ENCODE results near the gene SV2A. TPM values are rescaled to one million over a fixed set of nuclear protein-coding genes. Genes with fewer than 3 reads are reported as not detected.

SV2A gene
- total RNA-seq, 1 experiment from 2014 or later: 47.1 TPM

DNA sequence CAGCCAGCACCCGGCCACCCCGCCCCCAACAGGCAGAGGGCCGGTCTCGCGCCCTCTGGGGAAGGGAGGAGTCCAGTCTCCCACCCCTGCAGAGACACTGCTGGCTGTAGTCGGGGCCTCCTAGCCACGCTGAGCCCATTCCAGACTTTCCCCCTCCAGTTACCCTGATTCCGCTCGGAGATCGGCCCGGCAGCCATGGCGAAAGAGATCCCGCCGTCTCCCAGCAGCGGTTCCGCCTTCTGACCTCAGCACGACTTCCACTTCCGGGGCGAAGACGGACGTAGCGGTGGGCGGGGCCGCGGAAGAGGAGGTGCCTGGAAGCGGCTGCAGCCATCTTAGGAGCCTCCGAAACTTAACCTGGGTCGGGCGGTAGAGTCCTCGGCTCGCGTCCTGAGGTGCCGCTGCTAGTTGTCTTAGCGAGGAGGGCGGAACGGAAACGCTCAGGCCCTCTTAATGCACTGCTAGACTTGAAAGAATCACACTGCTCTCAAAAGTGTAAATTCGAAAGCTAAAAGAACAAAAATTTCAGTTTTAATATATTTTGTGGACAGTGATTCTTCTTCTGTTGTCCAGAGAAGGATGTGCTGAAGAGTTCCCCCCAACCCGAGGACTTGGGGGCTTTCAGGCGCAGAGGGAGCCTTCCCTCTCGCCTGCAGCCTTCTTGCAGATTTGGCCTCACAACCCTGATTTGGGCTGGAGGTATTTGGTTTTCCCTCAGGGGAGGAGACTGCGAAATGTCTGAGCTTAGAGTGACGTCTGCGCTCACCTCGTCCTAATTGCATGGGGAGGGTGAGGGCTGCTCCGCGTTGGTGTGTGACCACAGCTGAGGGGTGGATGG, 10.1 kb upstream of the SV2A start, which contains the start of gene SF3B4 (continued):
- TF ChIP-seq, protein P1, sequence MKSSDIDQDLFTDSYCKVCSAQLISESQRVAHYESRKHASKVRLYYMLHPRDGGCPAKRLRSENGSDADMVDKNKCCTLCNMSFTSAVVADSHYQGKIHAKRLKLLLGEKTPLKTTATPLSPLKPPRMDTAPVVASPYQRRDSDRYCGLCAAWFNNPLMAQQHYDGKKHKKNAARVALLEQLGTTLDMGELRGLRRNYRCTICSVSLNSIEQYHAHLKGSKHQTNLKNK (CRISPR knock-in tag; IDR thresholded peaks at IDR 0.05): no peak
- TF ChIP-seq ZNF232 (CRISPR knock-in tag; IDR thresholded peaks at IDR 0.05) (0 out of 2 replicates have a peak, but pooled peaks have one; percentile 33), ZNF396 (CRISPR knock-in tag; IDR thresholded peaks at IDR 0.05; ENCODE audit: borderline replicate concordance) (no peak), ESRRA (CRISPR knock-in tag; IDR thresholded peaks at IDR 0.05; ENCODE audit: borderline replicate concordance) (no peak), TEAD4 (CRISPR knock-in tag; IDR thresholded peaks at IDR 0.05) (no peak), SP1 (CRISPR knock-in tag; conservative IDR thresholded peaks at IDR 0.05) (peak; percentile 98), ETV6 (CRISPR knock-in tag; IDR thresholded peaks at IDR 0.05) (peak; percentile 51; the same call in 1 of the 2 replicates), TP53 (CRISPR knock-in tag; IDR thresholded peaks at IDR 0.05) (peak; percentile 83; the same call in 1 of the 2 replicates), ELF4 (CRISPR knock-in tag; IDR thresholded peaks at IDR 0.05; ENCODE audit: low read depth) (no peak), ZBTB21 (CRISPR knock-in tag; IDR thresholded peaks at IDR 0.05; ENCODE audit: borderline replicate concordance) (peak; percentile 68; the same call in 1 of the 2 replicates), ZNF219 (CRISPR knock-in tag; IDR thresholded peaks at IDR 0.05; ENCODE audit: borderline replicate concordance) (no peak)
- TF ChIP-seq, protein P2, sequence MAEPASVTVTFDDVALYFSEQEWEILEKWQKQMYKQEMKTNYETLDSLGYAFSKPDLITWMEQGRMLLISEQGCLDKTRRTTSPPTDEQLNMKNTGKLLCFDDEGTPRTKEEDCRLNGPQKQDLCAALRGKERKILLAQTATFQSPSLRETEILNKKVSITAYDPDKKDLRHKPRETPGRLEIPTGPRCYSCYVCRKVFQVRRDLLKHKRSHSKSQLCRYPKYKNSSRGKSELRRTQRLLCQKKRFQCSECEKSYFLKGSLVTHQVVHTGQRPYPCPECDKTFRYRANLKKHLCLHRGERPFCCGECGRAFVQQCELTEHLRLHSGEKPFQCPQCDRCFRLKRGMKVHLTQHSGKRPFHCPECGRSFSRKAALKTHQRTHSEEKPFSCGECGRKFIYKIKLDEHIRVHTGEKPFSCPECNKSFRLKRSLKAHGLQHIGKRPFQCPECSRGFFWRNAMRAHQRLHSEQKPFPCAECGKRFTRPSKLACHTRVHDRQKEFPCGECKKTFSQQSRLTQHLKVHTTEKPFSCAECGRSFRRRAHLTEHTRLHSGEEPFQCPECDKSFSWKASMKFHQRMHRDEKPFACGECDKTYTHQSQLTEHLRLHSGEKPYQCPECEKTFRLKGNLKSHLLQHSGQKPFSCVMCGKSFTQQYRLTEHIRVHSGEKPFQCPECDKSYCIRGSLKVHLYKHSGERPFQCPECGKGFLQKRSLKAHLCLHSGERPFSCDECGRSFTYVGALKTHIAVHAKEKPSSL (CRISPR knock-in tag; conservative IDR thresholded peaks at IDR 0.05): no peak
- TF ChIP-seq, protein P3, sequence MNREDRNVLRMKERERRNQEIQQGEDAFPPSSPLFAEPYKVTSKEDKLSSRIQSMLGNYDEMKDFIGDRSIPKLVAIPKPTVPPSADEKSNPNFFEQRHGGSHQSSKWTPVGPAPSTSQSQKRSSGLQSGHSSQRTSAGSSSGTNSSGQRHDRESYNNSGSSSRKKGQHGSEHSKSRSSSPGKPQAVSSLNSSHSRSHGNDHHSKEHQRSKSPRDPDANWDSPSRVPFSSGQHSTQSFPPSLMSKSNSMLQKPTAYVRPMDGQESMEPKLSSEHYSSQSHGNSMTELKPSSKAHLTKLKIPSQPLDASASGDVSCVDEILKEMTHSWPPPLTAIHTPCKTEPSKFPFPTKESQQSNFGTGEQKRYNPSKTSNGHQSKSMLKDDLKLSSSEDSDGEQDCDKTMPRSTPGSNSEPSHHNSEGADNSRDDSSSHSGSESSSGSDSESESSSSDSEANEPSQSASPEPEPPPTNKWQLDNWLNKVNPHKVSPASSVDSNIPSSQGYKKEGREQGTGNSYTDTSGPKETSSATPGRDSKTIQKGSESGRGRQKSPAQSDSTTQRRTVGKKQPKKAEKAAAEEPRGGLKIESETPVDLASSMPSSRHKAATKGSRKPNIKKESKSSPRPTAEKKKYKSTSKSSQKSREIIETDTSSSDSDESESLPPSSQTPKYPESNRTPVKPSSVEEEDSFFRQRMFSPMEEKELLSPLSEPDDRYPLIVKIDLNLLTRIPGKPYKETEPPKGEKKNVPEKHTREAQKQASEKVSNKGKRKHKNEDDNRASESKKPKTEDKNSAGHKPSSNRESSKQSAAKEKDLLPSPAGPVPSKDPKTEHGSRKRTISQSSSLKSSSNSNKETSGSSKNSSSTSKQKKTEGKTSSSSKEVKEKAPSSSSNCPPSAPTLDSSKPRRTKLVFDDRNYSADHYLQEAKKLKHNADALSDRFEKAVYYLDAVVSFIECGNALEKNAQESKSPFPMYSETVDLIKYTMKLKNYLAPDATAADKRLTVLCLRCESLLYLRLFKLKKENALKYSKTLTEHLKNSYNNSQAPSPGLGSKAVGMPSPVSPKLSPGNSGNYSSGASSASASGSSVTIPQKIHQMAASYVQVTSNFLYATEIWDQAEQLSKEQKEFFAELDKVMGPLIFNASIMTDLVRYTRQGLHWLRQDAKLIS (CRISPR knock-in tag; IDR thresholded peaks at IDR 0.05; ENCODE audit: borderline replicate concordance): no peak
- TF ChIP-seq, protein P4, sequence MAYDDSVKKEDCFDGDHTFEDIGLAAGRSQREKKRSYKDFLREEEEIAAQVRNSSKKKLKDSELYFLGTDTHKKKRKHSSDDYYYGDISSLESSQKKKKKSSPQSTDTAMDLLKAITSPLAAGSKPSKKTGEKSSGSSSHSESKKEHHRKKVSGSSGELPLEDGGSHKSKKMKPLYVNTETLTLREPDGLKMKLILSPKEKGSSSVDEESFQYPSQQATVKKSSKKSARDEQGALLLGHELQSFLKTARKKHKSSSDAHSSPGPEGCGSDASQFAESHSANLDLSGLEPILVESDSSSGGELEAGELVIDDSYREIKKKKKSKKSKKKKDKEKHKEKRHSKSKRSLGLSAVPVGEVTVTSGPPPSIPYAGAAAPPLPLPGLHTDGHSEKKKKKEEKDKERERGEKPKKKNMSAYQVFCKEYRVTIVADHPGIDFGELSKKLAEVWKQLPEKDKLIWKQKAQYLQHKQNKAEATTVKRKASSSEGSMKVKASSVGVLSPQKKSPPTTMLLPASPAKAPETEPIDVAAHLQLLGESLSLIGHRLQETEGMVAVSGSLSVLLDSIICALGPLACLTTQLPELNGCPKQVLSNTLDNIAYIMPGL (CRISPR knock-in tag; IDR thresholded peaks at IDR 0.05): peak; percentile 79; the same call in 1 of the 2 replicates
- TF ChIP-seq, protein P5, sequence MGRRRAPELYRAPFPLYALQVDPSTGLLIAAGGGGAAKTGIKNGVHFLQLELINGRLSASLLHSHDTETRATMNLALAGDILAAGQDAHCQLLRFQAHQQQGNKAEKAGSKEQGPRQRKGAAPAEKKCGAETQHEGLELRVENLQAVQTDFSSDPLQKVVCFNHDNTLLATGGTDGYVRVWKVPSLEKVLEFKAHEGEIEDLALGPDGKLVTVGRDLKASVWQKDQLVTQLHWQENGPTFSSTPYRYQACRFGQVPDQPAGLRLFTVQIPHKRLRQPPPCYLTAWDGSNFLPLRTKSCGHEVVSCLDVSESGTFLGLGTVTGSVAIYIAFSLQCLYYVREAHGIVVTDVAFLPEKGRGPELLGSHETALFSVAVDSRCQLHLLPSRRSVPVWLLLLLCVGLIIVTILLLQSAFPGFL (CRISPR knock-in tag; IDR thresholded peaks at IDR 0.05; ENCODE audit: borderline replicate concordance): no peak
- TF ChIP-seq, protein P6, sequence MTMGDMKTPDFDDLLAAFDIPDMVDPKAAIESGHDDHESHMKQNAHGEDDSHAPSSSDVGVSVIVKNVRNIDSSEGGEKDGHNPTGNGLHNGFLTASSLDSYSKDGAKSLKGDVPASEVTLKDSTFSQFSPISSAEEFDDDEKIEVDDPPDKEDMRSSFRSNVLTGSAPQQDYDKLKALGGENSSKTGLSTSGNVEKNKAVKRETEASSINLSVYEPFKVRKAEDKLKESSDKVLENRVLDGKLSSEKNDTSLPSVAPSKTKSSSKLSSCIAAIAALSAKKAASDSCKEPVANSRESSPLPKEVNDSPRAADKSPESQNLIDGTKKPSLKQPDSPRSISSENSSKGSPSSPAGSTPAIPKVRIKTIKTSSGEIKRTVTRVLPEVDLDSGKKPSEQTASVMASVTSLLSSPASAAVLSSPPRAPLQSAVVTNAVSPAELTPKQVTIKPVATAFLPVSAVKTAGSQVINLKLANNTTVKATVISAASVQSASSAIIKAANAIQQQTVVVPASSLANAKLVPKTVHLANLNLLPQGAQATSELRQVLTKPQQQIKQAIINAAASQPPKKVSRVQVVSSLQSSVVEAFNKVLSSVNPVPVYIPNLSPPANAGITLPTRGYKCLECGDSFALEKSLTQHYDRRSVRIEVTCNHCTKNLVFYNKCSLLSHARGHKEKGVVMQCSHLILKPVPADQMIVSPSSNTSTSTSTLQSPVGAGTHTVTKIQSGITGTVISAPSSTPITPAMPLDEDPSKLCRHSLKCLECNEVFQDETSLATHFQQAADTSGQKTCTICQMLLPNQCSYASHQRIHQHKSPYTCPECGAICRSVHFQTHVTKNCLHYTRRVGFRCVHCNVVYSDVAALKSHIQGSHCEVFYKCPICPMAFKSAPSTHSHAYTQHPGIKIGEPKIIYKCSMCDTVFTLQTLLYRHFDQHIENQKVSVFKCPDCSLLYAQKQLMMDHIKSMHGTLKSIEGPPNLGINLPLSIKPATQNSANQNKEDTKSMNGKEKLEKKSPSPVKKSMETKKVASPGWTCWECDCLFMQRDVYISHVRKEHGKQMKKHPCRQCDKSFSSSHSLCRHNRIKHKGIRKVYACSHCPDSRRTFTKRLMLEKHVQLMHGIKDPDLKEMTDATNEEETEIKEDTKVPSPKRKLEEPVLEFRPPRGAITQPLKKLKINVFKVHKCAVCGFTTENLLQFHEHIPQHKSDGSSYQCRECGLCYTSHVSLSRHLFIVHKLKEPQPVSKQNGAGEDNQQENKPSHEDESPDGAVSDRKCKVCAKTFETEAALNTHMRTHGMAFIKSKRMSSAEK (CRISPR knock-in tag; IDR thresholded peaks at IDR 0.05; ENCODE audit: borderline replicate concordance): no peak
- TF ChIP-seq, protein P7, sequence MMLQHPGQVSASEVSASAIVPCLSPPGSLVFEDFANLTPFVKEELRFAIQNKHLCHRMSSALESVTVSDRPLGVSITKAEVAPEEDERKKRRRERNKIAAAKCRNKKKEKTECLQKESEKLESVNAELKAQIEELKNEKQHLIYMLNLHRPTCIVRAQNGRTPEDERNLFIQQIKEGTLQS (CRISPR knock-in tag; conservative IDR thresholded peaks at IDR 0.05): no peak
- TF ChIP-seq, protein P8, sequence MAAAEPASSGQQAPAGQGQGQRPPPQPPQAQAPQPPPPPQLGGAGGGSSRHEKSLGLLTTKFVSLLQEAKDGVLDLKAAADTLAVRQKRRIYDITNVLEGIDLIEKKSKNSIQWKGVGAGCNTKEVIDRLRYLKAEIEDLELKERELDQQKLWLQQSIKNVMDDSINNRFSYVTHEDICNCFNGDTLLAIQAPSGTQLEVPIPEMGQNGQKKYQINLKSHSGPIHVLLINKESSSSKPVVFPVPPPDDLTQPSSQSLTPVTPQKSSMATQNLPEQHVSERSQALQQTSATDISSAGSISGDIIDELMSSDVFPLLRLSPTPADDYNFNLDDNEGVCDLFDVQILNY (CRISPR knock-in tag; IDR thresholded peaks at IDR 0.05): peak; percentile 84; the same call in 1 of the 2 replicates
- TF ChIP-seq, protein P9, sequence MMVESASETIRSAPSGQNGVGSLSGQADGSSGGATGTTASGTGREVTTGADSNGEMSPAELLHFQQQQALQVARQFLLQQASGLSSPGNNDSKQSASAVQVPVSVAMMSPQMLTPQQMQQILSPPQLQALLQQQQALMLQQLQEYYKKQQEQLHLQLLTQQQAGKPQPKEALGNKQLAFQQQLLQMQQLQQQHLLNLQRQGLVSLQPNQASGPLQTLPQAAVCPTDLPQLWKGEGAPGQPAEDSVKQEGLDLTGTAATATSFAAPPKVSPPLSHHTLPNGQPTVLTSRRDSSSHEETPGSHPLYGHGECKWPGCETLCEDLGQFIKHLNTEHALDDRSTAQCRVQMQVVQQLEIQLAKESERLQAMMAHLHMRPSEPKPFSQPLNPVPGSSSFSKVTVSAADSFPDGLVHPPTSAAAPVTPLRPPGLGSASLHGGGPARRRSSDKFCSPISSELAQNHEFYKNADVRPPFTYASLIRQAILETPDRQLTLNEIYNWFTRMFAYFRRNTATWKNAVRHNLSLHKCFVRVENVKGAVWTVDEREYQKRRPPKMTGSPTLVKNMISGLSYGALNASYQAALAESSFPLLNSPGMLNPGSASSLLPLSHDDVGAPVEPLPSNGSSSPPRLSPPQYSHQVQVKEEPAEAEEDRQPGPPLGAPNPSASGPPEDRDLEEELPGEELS (CRISPR knock-in tag; IDR thresholded peaks at IDR 0.05): peak; percentile 50; the same call in 1 of the 2 replicates
